Activated CD4-positive, alpha-beta T cell treated with anti-CD3 and anti-CD28 coated beads, Interleukin-2, amount 50 U/mL, for 48 hours (primary cell): ENCODE results near the gene CNNM3.
A peak's percentile ranks its signal among the peaks of the same experiment; 100 is the strongest.

Source experiments
- DNase-seq, 2 experiments: peaks; one replicate each; pipeline ENCODE4 v3.0.0-alpha.2; 2020

The CNNM3 gene

GRCh38 chr2:96819876-96820511, 3.9 kb downstream of the CNNM3 start:
- no peak for DNase-seq

GRCh38 chr2:96821113-96821675, 5.1 kb downstream of the CNNM3 start:
- no peak for DNase-seq

- DNase-seq, result no peak
These were observed 6.7 kb downstream of the CNNM3 start for GRCh38 chr2:96822786-96823185.

GRCh38 chr2:96823198-96823597, 7.1 kb downstream of the CNNM3 start:
- no peak for DNase-seq

GRCh38 chr2:96824079-96824870, 8.2 kb downstream of the CNNM3 start:
- DNase-seq, result no peak

GRCh38 chr2:96825057-96825456, 9.0 kb downstream of the CNNM3 start:
- DNase-seq, result no peak

- no peak for DNase-seq
These were observed 10.6 kb downstream of the CNNM3 start for GRCh38 chr2:96826546-96827278.

- DNase-seq, result no peak
These were observed 12.4 kb downstream of the CNNM3 start for GRCh38 chr2:96828436-96828835.

- DNase-seq, result no peak
These were observed 12.8 kb downstream of the CNNM3 start for GRCh38 chr2:96828874-96829273.

- no peak for DNase-seq
These were observed 14.0 kb downstream of the CNNM3 start for GRCh38 chr2:96830044-96830562.

GRCh38 chr2:96831679-96832078, 15.6 kb downstream of the CNNM3 start:
- no peak for DNase-seq

- no peak for DNase-seq
These were observed 16.3 kb downstream of the CNNM3 start for GRCh38 chr2:96832408-96832753.

- no peak for DNase-seq
These were observed 16.9 kb downstream of the CNNM3 start for GRCh38 chr2:96832754-96833507.

- no peak for DNase-seq
These were observed 19.8 kb downstream of the CNNM3 start for GRCh38 chr2:96835830-96836229.

- DNase-seq, result no peak
These were observed 21.5 kb downstream of the CNNM3 start for GRCh38 chr2:96837575-96837974.

GRCh38 chr2:96838345-96839292, 22.6 kb downstream of the CNNM3 start:
- DNase-seq, result no peak

- DNase-seq, result peak; percentile 84 to 88
These were observed 23.3 kb downstream of the CNNM3 start for GRCh38 chr2:96839293-96839874.

- no peak for DNase-seq
These were observed 24.1 kb downstream of the CNNM3 start for GRCh38 chr2:96839875-96840850.

- no peak for DNase-seq
These were observed 25.8 kb downstream of the CNNM3 start for GRCh38 chr2:96841701-96842495.
